ENCODE results near the gene DUOXA2.

DNA sequence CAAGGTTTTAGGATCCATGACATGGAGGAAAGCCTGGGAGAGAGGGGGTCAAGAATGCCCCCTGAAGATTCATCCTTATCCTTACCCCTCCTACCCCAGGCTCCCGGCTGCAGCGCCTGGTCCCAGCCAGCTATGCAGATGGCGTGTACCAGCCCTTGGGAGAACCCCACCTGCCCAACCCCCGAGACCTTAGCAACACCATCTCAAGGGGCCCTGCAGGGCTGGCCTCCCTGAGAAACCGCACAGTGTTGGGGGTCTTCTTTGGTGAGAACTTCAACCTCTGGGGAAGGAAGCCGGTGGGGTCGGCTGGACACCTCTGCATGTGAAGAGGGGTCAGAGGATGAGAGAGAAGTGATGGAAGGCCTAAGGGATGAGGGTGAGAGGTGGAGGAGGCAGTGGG lies 19.9 kb downstream of the DUOXA2 start:
- TF ChIP-seq YY1 (IDR thresholded peaks at IDR 0.05; ENCODE audit: insufficient read depth, insufficient read length) (no peak), ZNF274 (IDR thresholded peaks at IDR 0.05; ENCODE audit: low read depth, low read length) (no peak)
